Endothelial cell (in vitro differentiated cells): Measurements from ENCODE around the gene B4GALT1. TPM values are rescaled to one million over a fixed set of nuclear protein-coding genes. Genes with fewer than 3 reads are reported as not detected.

Experiments used
- DNase-seq: peaks from one replicate; pipeline ENCODE4 v3.0.0; 2021; ENCODE audit warnings: low spot score
- H3K27ac Mint-ChIP-seq: one replicate; pipeline ENCODE4 v1.8.0; 2021; ENCODE audit warnings: mixed read lengths, inconsistent platforms; ENCODE audit not compliant: unreplicated experiment
- H3K27me3 Mint-ChIP-seq: one replicate; pipeline ENCODE4 v1.8.0; 2021; ENCODE audit warnings: mild to moderate bottlenecking, moderate library complexity, mixed read lengths, inconsistent platforms; ENCODE audit not compliant: unreplicated experiment
- H3K36me3 Mint-ChIP-seq: one replicate; pipeline ENCODE4 v1.8.0; 2021; ENCODE audit warnings: mild to moderate bottlenecking, low read depth, mixed read lengths, inconsistent platforms; ENCODE audit not compliant: unreplicated experiment
- H3K4me1 Mint-ChIP-seq: one replicate; pipeline ENCODE4 v1.8.0; 2021; ENCODE audit warnings: mild to moderate bottlenecking, mixed read lengths, inconsistent platforms; ENCODE audit not compliant: unreplicated experiment
- H3K4me3 Mint-ChIP-seq: one replicate; pipeline ENCODE4 v1.8.0; 2021; ENCODE audit warnings: mild to moderate bottlenecking, mixed read lengths, inconsistent platforms; ENCODE audit not compliant: unreplicated experiment
- H3K9me3 Mint-ChIP-seq: one replicate; pipeline ENCODE4 v1.8.0; 2021; ENCODE audit warnings: mixed read lengths, inconsistent platforms; ENCODE audit not compliant: unreplicated experiment
- CTCF ChIP-seq: fragments of 200-600 bp; sonication (generic); IDR thresholded peaks from one replicate; pipeline ENCODE4 v1.5.0; 2021; ENCODE audit warnings: antibody characterized with exemption; ENCODE audit not compliant: unreplicated experiment
- total RNA-seq: library from RNA; stranded (reverse); fragmentation: NEBNext Ultra II Directional; extraction: Animal tissue kit (Norgen Biotek cat#: 25700); gene quantifications from one replicate; pipeline ENCODE4 v1.2.1, GENCODE V29; 2021; ENCODE audit not compliant: unreplicated experiment

The B4GALT1 gene
- total RNA-seq, 1 donor from 2014 or later, result 86.7 TPM

- no peak for DNase-seq
- no peaks in the 10 kb centered on the region for H3K36me3 Mint-ChIP-seq
- peaks cover 2% of the 10 kb centered on the region for H3K4me1 Mint-ChIP-seq
- H3K9me3 Mint-ChIP-seq, result no peaks in the 10 kb centered on the region
- no peaks in the 10 kb centered on the region for H3K27me3 Mint-ChIP-seq
- TF ChIP-seq CTCF, result no peak
- H3K27ac Mint-ChIP-seq, result no peak overlapping the region
- no peak overlapping the region for H3K4me3 Mint-ChIP-seq
These were observed 35.5 kb upstream of the B4GALT1 start for GRCh38 chr9:33202552-33203201.

- H3K27ac Mint-ChIP-seq, result no peak overlapping the region
These were observed 34.9 kb upstream of the B4GALT1 start for GRCh38 chr9:33202018-33202417.

GRCh38 chr9:33198165-33198564 lies 31.0 kb upstream of the B4GALT1 start:
- no peak for TF ChIP-seq CTCF
- H3K27me3 Mint-ChIP-seq, result no peaks in the 10 kb centered on the region
- H3K4me1 Mint-ChIP-seq, result peaks cover 2% of the 10 kb centered on the region
- H3K9me3 Mint-ChIP-seq, result no peaks in the 10 kb centered on the region
- no peak for DNase-seq
- H3K4me3 Mint-ChIP-seq, result no peak overlapping the region
- H3K27ac Mint-ChIP-seq, result no peak overlapping the region
- H3K36me3 Mint-ChIP-seq, result no peaks in the 10 kb centered on the region

More at GRCh38 chr9:33202018-33202417, 34.9 kb upstream of the B4GALT1 start:
- peaks cover 2% of the 10 kb centered on the region for H3K4me1 Mint-ChIP-seq
- no peak overlapping the region for H3K4me3 Mint-ChIP-seq
- H3K9me3 Mint-ChIP-seq, result no peaks in the 10 kb centered on the region
- DNase-seq, result no peak
- no peaks in the 10 kb centered on the region for H3K27me3 Mint-ChIP-seq
- no peaks in the 10 kb centered on the region for H3K36me3 Mint-ChIP-seq
- TF ChIP-seq CTCF, result no peak

GRCh38 chr9:33197279-33198152 lies 30.4 kb upstream of the B4GALT1 start:
- no peaks in the 10 kb centered on the region for H3K27me3 Mint-ChIP-seq
- no peaks in the 10 kb centered on the region for H3K9me3 Mint-ChIP-seq

More at GRCh38 chr9:33197279-33198152, 30.4 kb upstream of the B4GALT1 start:
- H3K4me1 Mint-ChIP-seq, result peaks cover 2% of the 10 kb centered on the region
- TF ChIP-seq CTCF, result no peak
- no peak overlapping the region for H3K4me3 Mint-ChIP-seq
- no peak overlapping the region for H3K27ac Mint-ChIP-seq
- H3K36me3 Mint-ChIP-seq, result no peaks in the 10 kb centered on the region
- DNase-seq, result no peak
